ENCODE results near the gene MLC1.

DNA sequence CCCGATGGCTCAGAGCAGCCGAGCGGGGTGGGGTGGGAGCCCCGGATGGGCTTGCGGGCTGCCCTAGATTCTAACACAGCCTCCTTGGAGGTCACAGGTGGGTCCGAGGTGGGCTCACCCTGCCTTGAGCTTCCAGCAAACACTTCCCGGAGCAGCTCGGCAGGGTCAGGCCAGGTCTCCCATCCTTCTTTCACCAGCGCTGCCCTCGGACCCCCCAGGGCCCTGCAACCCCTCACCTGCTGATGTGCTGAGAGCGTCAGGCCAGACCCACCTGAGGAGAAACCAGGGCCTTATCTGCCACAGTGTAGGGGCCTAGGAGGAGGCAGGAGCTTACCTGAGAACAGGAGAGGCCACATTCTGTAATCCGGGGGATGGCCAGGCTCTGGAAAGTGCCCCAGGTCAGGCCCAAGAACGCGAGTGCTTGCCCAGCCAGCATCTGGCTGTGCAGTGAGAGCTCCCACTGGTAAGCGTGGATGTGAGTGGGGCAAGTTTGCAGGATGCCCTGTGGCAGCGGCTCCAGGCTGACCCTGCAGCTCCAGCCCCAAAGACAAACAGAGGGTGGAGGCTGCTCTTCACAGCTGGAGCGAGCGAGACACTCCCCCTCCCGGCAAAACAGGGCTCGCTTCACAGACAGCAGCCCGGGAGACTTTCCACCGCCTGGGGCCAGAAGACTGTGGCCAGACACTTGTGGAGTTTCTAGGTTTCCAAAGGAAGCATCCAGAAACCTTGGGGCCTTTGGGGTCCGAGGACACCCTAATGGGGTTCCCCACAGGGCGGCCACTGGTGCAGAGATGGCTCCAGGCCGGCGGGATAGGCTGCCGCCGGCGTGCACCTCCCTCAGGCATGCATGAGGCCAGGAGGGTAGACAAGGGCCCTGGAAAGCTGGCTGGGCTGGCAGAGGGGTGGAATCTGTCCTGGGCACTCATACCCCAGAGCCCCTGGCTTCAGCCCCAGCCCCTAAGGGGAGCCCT lies 72.7 kb downstream of the MLC1 start, which contains the start of gene IL17REL:
- TF ChIP-seq, protein P1, sequence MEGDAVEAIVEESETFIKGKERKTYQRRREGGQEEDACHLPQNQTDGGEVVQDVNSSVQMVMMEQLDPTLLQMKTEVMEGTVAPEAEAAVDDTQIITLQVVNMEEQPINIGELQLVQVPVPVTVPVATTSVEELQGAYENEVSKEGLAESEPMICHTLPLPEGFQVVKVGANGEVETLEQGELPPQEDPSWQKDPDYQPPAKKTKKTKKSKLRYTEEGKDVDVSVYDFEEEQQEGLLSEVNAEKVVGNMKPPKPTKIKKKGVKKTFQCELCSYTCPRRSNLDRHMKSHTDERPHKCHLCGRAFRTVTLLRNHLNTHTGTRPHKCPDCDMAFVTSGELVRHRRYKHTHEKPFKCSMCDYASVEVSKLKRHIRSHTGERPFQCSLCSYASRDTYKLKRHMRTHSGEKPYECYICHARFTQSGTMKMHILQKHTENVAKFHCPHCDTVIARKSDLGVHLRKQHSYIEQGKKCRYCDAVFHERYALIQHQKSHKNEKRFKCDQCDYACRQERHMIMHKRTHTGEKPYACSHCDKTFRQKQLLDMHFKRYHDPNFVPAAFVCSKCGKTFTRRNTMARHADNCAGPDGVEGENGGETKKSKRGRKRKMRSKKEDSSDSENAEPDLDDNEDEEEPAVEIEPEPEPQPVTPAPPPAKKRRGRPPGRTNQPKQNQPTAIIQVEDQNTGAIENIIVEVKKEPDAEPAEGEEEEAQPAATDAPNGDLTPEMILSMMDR (conservative IDR thresholded peaks at IDR 0.05; ENCODE audit: low read length): no peak
- no peak for TF ChIP-seq EZH2phosphoT487 (IDR thresholded peaks at IDR 0.05; ENCODE audit: borderline replicate concordance, low read depth, low read length)

All from OCI-LY7 (cell line).